Subcutaneous abdominal adipose tissue (tissue), 5 donors: ENCODE measurements around the gene MGAT5.

Experiments
- H3K27ac ChIP-seq: one replicate; pipeline ENCODE4 v1.7.0; 2013; ENCODE audit warnings: low read depth, mild to moderate bottlenecking, inconsistent platforms, low read length, moderate library complexity
- H3K27me3 ChIP-seq, 5 donors: one replicate each; pipeline ENCODE4 v1.7.0; 2013; ENCODE audit warnings: low read length in 5 of 5, inconsistent platforms in 1 of 5; ENCODE audit not compliant: control insufficient read depth in 5 of 5, insufficient read depth in 4 of 5
- H3K36me3 ChIP-seq, 5 donors: one replicate each; pipeline ENCODE4 v1.7.0; 2013; ENCODE audit warnings: low read length in 5 of 5; ENCODE audit not compliant: control insufficient read depth in 5 of 5, insufficient read depth in 5 of 5
- H3K4me1 ChIP-seq, 5 donors: one replicate each; pipeline ENCODE4 v1.7.0; 2013; ENCODE audit warnings: low read length in 5 of 5, mild to moderate bottlenecking in 3 of 5, moderate library complexity in 1 of 5; ENCODE audit not compliant: control insufficient read depth in 5 of 5, insufficient read depth in 5 of 5
- H3K4me3 ChIP-seq, 5 donors: one replicate each; pipeline ENCODE4 v1.7.0; 2013; ENCODE audit warnings: low read length in 5 of 5, low read depth in 1 of 5
- H3K9ac ChIP-seq, 5 donors: one replicate each; pipeline ENCODE4 v1.7.0; 2013; ENCODE audit warnings: low read length in 5 of 5, mild to moderate bottlenecking in 4 of 5, moderate library complexity in 3 of 5
- H3K9me3 ChIP-seq, 5 donors: one replicate each; pipeline ENCODE4 v1.7.0; 2013; ENCODE audit warnings: low read length in 5 of 5; ENCODE audit not compliant: control insufficient read depth in 5 of 5
- donor health status: healthy.
- donor health status: healthy.
- donor health status: healthy.
- donor health status: healthy.
- donor health status: healthy.

Gene MGAT5

DNA sequence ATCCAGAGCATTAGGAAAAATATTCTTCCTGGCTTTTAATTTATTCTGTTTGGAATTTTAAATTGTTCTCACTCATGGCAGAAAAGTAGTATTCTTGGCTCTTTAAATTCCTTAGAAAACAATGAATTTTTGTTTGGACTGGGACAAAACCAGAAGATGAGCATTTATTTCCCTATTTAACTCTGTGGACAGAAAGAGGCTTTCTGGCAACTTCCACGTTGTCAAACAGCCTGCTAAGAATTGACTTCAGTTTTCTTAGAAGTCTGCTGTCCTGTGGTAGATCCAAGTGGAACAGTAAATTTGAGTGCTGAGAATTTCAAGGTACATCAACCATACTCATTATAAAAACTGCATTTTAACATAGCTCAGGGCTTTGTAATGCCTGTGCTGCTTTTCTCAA is 83.8 kb downstream of the MGAT5 start:
- Histone ChIP-seq H3K9me3 (no peaks in the 10 kb centered on the region), H3K4me1 (peaks cover 0 to 6% (median 4%) of the 10 kb centered on the region in 5 donors), H3K27ac (no peak overlapping the region), H3K4me3 (no peak overlapping the region), H3K36me3 (peaks cover 0 to 6% (median 3%) of the 10 kb centered on the region in 5 donors), H3K27me3 (no peaks in the 10 kb centered on the region), H3K9ac (no peak overlapping the region)

DNA sequence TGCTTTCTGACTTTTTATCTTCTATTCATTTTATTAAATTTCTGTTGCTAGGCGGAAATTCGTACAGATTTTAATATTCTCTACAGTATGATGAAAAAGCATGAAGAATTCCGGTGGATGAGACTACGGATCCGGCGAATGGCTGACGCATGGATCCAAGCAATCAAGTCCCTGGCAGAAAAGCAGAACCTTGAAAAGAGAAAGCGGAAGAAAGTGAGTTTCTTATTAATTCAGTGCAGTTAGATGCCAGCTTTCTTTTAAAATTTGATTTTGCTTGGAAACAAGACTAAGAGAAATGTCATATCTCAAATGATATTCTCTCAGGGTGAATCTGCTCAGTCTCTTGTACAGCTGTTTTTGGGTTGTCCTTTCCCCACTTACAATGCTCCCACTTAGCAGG is 84.3 kb downstream of the MGAT5 start:
- Histone ChIP-seq H3K4me3 (no peak overlapping the region), H3K27me3 (no peaks in the 10 kb centered on the region), H3K36me3 (peaks cover 0 to 6% (median 3%) of the 10 kb centered on the region in 5 donors), H3K9ac (no peak overlapping the region), H3K4me1 (peaks cover 0 to 6% (median 4%) of the 10 kb centered on the region in 5 donors), H3K9me3 (no peaks in the 10 kb centered on the region), H3K27ac (no peak overlapping the region)

DNA sequence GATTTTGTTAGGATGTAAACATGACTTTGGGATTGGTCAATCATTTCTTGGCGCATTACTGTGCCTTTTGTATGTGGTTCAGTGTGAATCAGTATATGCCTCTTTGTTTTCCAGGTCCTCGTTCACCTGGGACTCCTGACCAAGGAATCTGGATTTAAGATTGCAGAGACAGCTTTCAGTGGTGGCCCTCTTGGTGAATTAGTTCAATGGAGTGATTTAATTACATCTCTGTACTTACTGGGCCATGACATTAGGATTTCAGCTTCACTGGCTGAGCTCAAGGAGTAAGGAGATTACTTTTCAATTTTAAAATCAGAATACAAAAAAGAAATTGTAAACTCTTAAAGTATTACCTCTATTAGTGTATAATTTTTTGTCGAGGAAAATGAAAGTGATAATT is 87.6 kb downstream of the MGAT5 start:
- H3K9me3 ChIP-seq, result no peaks in the 10 kb centered on the region
- peaks cover 0 to 2% (median 0%) of the 10 kb centered on the region in 5 donors for H3K4me1 ChIP-seq
- no peak overlapping the region for H3K4me3 ChIP-seq
- H3K27me3 ChIP-seq, result no peaks in the 10 kb centered on the region
- H3K9ac ChIP-seq, result no peak overlapping the region
- H3K36me3 ChIP-seq, result peaks cover 0 to 15% (median 5%) of the 10 kb centered on the region in 5 donors
- no peak overlapping the region for H3K27ac ChIP-seq

DNA sequence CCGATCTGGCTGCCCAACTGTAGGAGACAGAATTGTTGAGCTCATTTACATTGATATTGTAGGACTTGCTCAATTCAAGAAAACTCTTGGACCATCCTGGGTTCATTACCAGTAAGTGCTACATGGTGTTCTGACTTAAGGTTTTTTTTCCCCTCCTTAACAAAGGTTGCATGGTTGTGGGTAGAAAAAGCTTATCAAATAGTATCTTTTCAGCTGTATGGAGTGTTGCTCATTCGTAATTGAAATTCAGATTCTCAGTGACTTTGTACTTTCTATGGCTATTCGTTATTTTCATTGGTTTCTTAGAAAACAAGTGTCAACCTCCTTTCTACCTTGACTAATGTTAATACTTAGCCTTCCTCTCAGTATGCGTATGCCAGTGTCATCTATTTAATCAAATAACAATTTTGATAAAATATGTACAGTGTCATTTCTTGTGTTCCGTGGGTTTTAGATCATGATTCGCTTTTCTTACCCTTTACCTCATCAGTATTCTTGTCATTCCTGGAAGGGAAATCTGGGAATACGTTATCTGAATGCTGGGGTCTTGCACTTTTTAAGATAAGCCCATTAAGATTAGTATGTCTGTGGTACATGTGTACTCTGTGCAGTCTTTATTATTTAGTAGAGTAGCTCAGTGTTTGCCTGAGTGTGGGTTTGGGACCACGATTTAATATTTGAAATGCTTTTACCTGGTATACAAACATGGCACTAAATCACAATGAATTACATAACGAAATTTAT is 91.3 kb downstream of the MGAT5 start:
- peaks cover 0 to 22% (median 5%) of the 10 kb centered on the region in 5 donors for H3K36me3 ChIP-seq
- no peak overlapping the region for H3K4me3 ChIP-seq
- no peaks in the 10 kb centered on the region for H3K27me3 ChIP-seq
- H3K9ac ChIP-seq, result no peak overlapping the region
- no peaks in the 10 kb centered on the region for H3K9me3 ChIP-seq
- H3K4me1 ChIP-seq, result peaks cover 0 to 2% (median 0%) of the 10 kb centered on the region in 5 donors
- no peak overlapping the region for H3K27ac ChIP-seq

DNA sequence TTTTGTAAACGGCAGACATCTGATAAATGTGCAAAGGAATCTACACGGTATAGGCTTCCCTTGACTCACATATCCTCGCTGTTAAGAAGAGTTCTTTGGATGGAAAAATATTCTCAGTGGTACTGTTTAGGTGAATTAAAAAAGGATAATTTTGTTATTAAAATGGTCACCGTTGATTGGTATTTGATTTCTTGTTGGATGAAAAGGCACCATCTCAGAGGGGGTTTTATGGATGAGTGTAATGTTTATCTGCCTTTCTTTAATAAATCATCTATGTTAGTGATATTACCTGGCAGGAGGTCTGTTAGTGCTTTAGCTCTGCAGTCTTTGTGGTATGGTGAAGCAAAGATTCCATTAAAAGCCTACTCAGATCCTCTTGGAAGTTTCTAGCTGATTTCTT is 92.3 kb downstream of the MGAT5 start:
- no peak overlapping the region for H3K27ac ChIP-seq

DNA sequence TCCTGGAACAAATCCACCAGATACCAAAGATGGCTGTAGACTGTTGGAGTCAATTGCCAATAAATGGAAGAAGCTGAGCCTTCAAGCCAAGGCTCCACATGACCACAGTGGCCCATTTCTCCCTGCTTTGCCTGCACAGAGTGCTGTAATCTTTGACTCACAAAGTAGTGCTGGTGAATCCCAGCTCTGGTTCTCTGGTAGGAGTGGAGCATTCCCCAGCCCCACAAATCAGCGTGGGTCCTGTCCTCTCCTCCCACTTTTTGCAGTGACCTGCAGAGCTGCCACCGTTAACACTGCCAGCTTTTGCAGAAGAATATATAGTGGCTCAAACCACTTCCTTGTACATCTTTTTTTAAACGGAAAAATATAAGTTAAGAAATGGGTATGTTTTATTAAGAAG is 93.9 kb downstream of the MGAT5 start:
- Histone ChIP-seq H3K4me1 (peaks cover 0 to 2% (median 0%) of the 10 kb centered on the region in 5 donors), H3K9ac (no peak overlapping the region), H3K9me3 (no peaks in the 10 kb centered on the region), H3K4me3 (no peak overlapping the region), H3K27me3 (no peaks in the 10 kb centered on the region), H3K27ac (no peak overlapping the region), H3K36me3 (peaks cover 0 to 39% (median 4%) of the 10 kb centered on the region in 5 donors)

More for the DNA sequence above, 92.3 kb downstream of the MGAT5 start:
- H3K9ac ChIP-seq, result no peak overlapping the region
- no peaks in the 10 kb centered on the region for H3K27me3 ChIP-seq
- no peak overlapping the region for H3K4me3 ChIP-seq
- no peaks in the 10 kb centered on the region for H3K9me3 ChIP-seq
- H3K4me1 ChIP-seq, result peaks cover 0 to 2% (median 0%) of the 10 kb centered on the region in 5 donors
- H3K36me3 ChIP-seq, result peaks cover 0 to 27% (median 7%) of the 10 kb centered on the region in 5 donors

DNA sequence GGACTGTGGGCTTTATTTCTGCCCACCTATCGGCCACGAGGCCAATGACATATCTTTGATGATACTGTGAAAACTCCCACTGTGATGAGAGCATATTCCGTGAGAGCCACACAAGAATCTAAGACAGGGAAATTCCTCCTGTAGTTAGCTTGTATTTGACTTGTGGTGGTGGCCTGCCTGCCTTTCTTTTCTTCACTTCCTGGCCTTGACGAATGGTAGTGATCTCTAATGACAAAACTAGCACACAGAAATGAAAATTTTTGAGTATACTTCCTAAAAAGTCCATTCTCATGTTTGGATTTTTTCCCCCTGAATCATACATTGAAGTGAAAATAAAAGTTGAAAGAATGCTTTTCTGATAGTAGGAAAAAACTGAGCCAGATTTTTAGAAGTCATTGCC is 94.4 kb downstream of the MGAT5 start:
- Histone ChIP-seq H3K4me3 (no peak overlapping the region), H3K27me3 (no peaks in the 10 kb centered on the region), H3K9me3 (no peaks in the 10 kb centered on the region), H3K4me1 (peaks cover 0 to 2% (median 0%) of the 10 kb centered on the region in 5 donors), H3K27ac (no peak overlapping the region), H3K36me3 (peaks cover 0 to 41% (median 4%) of the 10 kb centered on the region in 5 donors), H3K9ac (no peak overlapping the region)

DNA sequence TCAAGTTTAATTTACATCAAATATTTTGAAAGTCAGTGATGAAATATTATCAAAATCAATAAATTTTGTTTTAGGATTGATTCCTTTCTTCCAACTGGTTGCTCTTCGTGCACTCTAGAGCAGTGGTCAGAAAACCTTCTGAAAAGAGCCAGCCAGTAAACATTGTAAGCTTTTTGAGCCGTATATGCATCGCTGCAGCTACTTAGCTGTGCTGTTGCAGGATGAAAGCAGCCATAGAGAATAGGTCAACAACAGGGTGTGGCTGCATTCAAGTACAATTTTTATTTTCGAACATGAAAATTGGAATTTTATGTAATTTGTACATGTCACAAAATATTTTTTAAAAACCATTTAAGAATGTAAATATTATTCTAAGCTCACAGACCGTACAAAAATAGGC is 94.9 kb downstream of the MGAT5 start:
- Histone ChIP-seq H3K4me3 (no peak overlapping the region), H3K27ac (no peak overlapping the region)

DNA sequence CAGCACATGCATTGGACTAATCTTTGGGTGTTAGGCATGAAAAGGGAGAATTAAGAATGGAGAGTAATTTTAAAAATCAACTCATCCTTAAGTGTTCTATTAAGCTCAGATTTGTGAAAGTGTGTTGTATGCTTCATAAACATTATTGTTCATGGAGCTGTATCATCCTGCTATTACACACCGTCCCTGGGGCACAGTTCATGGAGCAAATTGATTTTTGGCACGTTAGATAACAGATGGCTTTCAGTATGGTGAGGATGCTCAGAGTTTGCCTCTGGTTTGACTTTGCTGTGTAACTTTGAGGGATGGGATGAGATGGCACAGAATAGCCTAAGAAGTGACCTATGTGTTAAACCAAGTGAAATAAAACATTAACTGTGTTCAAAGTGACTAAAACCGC is 97.1 kb downstream of the MGAT5 start:
- no peaks in the 10 kb centered on the region for H3K27me3 ChIP-seq
- no peak overlapping the region for H3K27ac ChIP-seq
- no peaks in the 10 kb centered on the region for H3K9me3 ChIP-seq

More for the DNA sequence above, 94.9 kb downstream of the MGAT5 start:
- H3K36me3 ChIP-seq, result peaks cover 0 to 41% (median 4%) of the 10 kb centered on the region in 5 donors
- no peak overlapping the region for H3K9ac ChIP-seq
- no peaks in the 10 kb centered on the region for H3K27me3 ChIP-seq
- H3K4me1 ChIP-seq, result peaks cover 0 to 2% (median 0%) of the 10 kb centered on the region in 5 donors
- H3K9me3 ChIP-seq, result no peaks in the 10 kb centered on the region

DNA sequence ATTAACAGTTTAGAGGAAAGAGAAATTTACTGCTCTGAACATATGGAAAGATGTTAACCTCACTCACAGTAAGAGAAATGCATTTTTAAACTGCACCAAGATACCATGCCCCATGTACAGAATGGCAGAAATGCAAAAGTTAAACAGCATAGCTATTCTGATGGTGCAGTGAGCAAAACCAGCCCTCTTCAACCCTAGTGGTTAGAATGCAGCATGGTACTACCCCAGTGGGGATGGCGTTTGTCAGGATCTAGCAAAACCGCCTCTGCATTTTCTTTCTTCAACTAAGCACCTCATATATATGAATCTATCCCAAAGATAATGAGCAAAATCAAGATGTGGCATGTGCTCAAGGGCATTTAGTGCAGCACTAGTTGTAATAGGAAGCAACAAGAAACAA is 98.0 kb downstream of the MGAT5 start:
- Histone ChIP-seq H3K27ac (no peak overlapping the region), H3K4me1 (peaks cover 0 to 2% (median 0%) of the 10 kb centered on the region in 5 donors), H3K9ac (no peak overlapping the region), H3K4me3 (no peak overlapping the region), H3K36me3 (peaks cover 0 to 26% (median 4%) of the 10 kb centered on the region in 5 donors), H3K27me3 (no peaks in the 10 kb centered on the region), H3K9me3 (no peaks in the 10 kb centered on the region)

More for the DNA sequence above, 97.1 kb downstream of the MGAT5 start:
- H3K4me1 ChIP-seq, result peaks cover 0 to 2% (median 0%) of the 10 kb centered on the region in 5 donors
- H3K4me3 ChIP-seq, result no peak overlapping the region
- H3K36me3 ChIP-seq, result peaks cover 0 to 29% (median 4%) of the 10 kb centered on the region in 5 donors
- no peak overlapping the region for H3K9ac ChIP-seq
